Heart right ventricle (tissue), 16 donors: Measurements from ENCODE around the gene STAT5B. TPM values are rescaled to one million over a fixed set of nuclear protein-coding genes. Genes with fewer than 3 reads are reported as not detected.
A peak's percentile ranks its signal among the peaks of the same experiment; 100 is the strongest.
"Not testable (repeated sequence)": the region's sequence is repeated elsewhere in the genome, so short reads cannot be mapped to it uniquely, and the experiment has no call there.

Source experiments
- ATAC-seq, 8 donors: fragments of 200-7000 bp; cut with Tn5 transposase; one replicate each; pipeline ENCODE4 v1.9.1; 2020; ENCODE audit warnings: mild to moderate bottlenecking in 8 of 8, moderate library complexity in 8 of 8, moderate number of reproducible peaks in 1 of 8
- DNase-seq, 2 donors: peaks; one replicate each; pipeline ENCODE4 v3.0.0-alpha.2; 2020
- H3K27ac ChIP-seq, 10 donors: fragments of 200-600 bp; sonication (generic) in 2 of 10; one replicate each; pipeline versions ENCODE4 v1.5.0 to v1.8.0; 2020 to 2022; ENCODE audit warnings: mild to moderate bottlenecking in 3 of 10
- H3K27me3 ChIP-seq, 7 donors: fragments of 200-600 bp; one replicate each; pipeline ENCODE4 v1.8.0; 2021 to 2022; ENCODE audit warnings: mild to moderate bottlenecking in 2 of 7
- H3K36me3 ChIP-seq, 9 donors: fragments of 200-600 bp; sonication (generic) in 1 of 9; one replicate each; pipeline versions ENCODE4 v1.5.0 to v1.8.0; 2020 to 2022; ENCODE audit warnings: mild to moderate bottlenecking in 2 of 9
- H3K4me1 ChIP-seq, 9 donors: fragments of 200-600 bp; sonication (generic) in 1 of 9; one replicate each; pipeline versions ENCODE4 v1.5.0 to v1.8.0; 2020 to 2022; ENCODE audit warnings: mild to moderate bottlenecking in 4 of 9
- H3K4me3 ChIP-seq, 10 donors: fragments of 200-600 bp; sonication (generic) in 2 of 10; one replicate each; pipeline versions ENCODE4 v1.5.0 to v1.8.0; 2020 to 2022; ENCODE audit warnings: mild to moderate bottlenecking in 7 of 10, moderate library complexity in 2 of 10
- H3K9me3 ChIP-seq, 11 donors: fragments of 200-600 bp in 10 of 11; sonication (generic) in 2 of 11; one replicate each; pipeline versions ENCODE4 v1.5.0 to v1.8.0; 2013 to 2022; ENCODE audit warnings: mild to moderate bottlenecking in 2 of 11, control low read depth in 1 of 11, moderate library complexity in 1 of 11
- whole genome bisulfite sequencing, 2 donors: extraction: QIAGEN DNeasy Blood & Tissue Kit; methylation state at CpG; one replicate each; pipeline ENCODE4 v1.1.7; 2013; ENCODE audit warnings: inconsistent platforms in 1 of 2; 5-methylcytosine and 5-hydroxymethylcytosine counted together
- intact Hi-C, 10 donors: fragments of 100-400 bp; cut with DNase I; formaldehyde crosslinking; loops; one replicate each; pipeline versions ENCODE4 v1.11.1 to v1.14.2; 2022
- polyA plus RNA-seq, 2 donors: library from polyadenylated mRNA; stranded (reverse); fragments of 200-250 nt; gene quantifications; one replicate each; pipeline ENCODE4 v1.2.3, GENCODE V29; 2013
- total RNA-seq, 10 donors: library from RNA; stranded (reverse); fragmentation: NEBNext Ultra II Directional in 3 of 10; extraction: Animal tissue kit (Norgen Biotek cat#: 25700) in 3 of 10; gene quantifications; one replicate each; pipeline versions ENCODE4 v1.2.1 to v1.2.4, GENCODE V29; 2021 to 2023
- TF ChIP-seq, protein P1 (sequence below), 9 donors: fragments of 200-600 bp; sonication (generic) in 2 of 9; IDR thresholded peaks; one replicate each; pipeline versions ENCODE4 v1.5.0 to v1.8.0; 2021 to 2022; ENCODE audit warnings: antibody characterized with exemption in 9 of 9, mild to moderate bottlenecking in 5 of 9, moderate library complexity in 1 of 9
- donor health status: Arrhythmogenic right ventricular cardiomyopathy.
- donor health status: ischemic (EF 13 %, LVEDD 7.1; RV severe dilation, severe dysfunction).
- donor health status: healthy with polysubstance abuse.
- donor health status: DM: no; HTN: yes; CAD: no.
- donor health status: DM: no; HTN: no; CAD: no.
- donor health status: ischemic (EF 25% LVEDD 6.9; RV normal size, moderate dysfunction).
- donor health status: ischemic (EF 25% LVEDD 5.7; RV mildly dilated, moderate dysfunction).
- donor health status: healthy.
- donor health status: DM: yes; HTN: yes; CAD: no.
- donor health status: Ischemic cardiomyopathy.
- donor health status: ischemic (EF 35%, LVEDD 5.7; RV mildly dilated, moderate dysfunction).
- donor health status: nonischemic (EF 11% LVEDD 7.7; RV severe dilation, severe dysfunction).
- donor health status: DM: yes; HTN: yes; CAD: no.
- donor health status: PGD.
- donor health status: ischemic (EF 29% LVEDD 5.4; RV normal size, mild dysfunction).
- donor health status: nonischemic (EF 23%, LVEDD 6.1; RV moderate dilation, normal function).

STAT5B gene
- total and polyA plus RNA-seq, 12 donors: 14.4 to 34.7 (median 30.1) TPM

DNA sequence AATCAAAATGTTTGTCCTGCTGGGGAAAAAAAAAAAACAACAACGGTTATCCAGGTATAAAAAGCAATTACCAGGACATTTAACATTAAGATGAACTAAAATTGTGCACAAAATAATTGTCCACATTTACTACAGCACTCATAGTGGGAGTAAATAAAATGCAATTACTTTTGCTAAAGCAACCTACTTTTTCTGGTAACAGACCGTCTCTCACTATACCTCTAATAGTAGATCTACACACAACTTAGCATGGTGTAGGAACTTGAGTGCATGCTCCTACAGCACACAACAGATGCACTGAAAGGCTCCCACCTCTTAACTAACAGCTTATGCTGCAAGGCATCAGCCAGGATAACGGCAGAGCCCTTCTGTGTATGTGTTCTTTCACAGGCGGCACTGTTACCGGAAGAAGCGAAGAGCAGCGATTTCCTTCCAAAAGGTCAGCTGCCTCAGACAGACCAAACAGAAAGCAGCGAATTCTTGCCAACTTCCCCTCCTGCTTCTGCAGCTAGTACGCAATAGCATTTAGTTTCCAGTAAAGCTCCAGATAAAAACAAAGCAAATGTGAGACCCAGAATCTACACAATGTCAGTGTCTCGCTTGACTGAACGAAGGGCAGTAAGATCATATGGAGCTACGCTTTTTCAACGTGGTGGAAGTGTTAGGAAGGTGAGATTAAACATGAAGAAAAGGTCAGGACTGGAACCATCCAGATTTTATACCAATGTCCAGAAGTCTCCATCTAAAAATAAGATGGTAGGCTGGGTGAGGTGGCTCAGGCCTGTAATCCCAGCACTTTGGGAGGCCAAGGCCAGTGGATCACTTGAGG lies 27.6 kb downstream of the STAT5B start:
- TF ChIP-seq, protein P1, sequence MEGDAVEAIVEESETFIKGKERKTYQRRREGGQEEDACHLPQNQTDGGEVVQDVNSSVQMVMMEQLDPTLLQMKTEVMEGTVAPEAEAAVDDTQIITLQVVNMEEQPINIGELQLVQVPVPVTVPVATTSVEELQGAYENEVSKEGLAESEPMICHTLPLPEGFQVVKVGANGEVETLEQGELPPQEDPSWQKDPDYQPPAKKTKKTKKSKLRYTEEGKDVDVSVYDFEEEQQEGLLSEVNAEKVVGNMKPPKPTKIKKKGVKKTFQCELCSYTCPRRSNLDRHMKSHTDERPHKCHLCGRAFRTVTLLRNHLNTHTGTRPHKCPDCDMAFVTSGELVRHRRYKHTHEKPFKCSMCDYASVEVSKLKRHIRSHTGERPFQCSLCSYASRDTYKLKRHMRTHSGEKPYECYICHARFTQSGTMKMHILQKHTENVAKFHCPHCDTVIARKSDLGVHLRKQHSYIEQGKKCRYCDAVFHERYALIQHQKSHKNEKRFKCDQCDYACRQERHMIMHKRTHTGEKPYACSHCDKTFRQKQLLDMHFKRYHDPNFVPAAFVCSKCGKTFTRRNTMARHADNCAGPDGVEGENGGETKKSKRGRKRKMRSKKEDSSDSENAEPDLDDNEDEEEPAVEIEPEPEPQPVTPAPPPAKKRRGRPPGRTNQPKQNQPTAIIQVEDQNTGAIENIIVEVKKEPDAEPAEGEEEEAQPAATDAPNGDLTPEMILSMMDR (IDR thresholded peaks at IDR 0.05): peak in 3 of 9 donors; percentile 9 to 20 (median 9)
- Histone ChIP-seq H3K4me3 (peak overlapping the region in 9 of 10 donors; percentile 6 to 43 (median 39)), H3K36me3 (no peaks in the 10 kb centered on the region), H3K27me3 (no peaks in the 10 kb centered on the region), H3K27ac (peak overlapping the region; percentile 78 to 99 (median 90)), H3K4me1 (peaks cover 4 to 80% (median 41%) of the 10 kb centered on the region in 9 donors), H3K9me3 (no peaks in the 10 kb centered on the region)
- ATAC-seq (peak; percentile 93 to 98 (median 96)), DNase-seq (peak; percentile 38 to 90)
- WGBS, 2 donors: 24 to 32% methylated on average over 13 of the region's 13 CpGs
- intact Hi-C loops: no loop called here

DNA sequence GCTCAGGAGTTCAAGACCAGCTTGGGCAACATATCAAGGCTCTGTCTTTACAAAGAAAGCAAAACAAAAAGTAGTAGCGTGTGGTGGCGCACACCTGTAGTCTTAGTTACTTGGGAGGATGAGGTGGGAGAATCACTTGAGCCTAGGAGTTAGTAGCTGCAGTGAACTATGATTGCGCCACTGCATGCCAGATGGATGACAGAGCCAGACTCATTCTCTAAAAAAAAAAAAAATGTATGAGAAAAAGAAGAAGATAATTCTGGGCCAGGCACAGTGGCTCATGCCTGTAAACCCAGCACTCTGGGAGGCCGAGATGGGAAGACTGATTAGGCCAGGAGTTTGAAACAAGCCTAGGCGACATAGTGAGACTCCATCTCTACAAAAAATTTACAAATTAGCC lies 28.5 kb downstream of the STAT5B start:
- H3K4me3 ChIP-seq: peak overlapping the region in 2 of 10 donors; percentile 40 to 43
- H3K27me3 ChIP-seq: no peaks in the 10 kb centered on the region
- H3K4me1 ChIP-seq: peaks cover 4 to 77% (median 35%) of the 10 kb centered on the region in 9 donors
- WGBS, 2 donors: 96 to 99% methylated on average over 5 of the region's 5 CpGs
- peak overlapping the region in 8 of 10 donors; percentile 79 to 99 (median 92) for H3K27ac ChIP-seq
- ATAC-seq (no peak), DNase-seq (no peak)
- no peaks in the 10 kb centered on the region for H3K9me3 ChIP-seq
- TF ChIP-seq, protein P1 (IDR thresholded peaks at IDR 0.05): no peak
- no peaks in the 10 kb centered on the region for H3K36me3 ChIP-seq
- intact Hi-C loops: no loop called here

DNA sequence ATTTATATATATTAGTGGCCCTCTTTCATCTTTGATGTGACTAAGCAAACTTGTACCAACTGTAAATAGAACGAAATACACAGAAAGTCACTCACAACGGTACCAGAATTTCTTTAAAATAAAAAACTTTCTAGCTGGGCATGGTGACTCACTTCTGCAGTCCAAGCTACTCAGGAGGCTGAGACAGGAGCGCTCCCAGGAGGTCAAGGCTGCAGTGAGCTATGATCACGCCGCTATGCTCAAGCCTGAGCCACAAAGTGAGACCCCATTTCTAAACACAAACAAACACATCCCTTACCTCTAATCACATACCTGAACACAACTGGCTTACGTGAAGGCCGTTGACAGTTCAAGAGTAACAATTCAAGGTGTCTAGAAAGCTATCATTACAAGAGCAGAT lies 29.7 kb downstream of the STAT5B start:
- H3K4me3 ChIP-seq: no peak overlapping the region
- H3K27ac ChIP-seq: peak overlapping the region in 4 of 10 donors; percentile 82 to 99 (median 92)
- intact Hi-C loops: no loop called here
- whole genome bisulfite sequencing, 2 donors: 82 to 86% methylated on average over 7 of the region's 7 CpGs
- H3K4me1 ChIP-seq: peaks cover 4 to 64% (median 31%) of the 10 kb centered on the region in 9 donors
- DNase-seq (no peak), ATAC-seq (no peak)
- H3K27me3 ChIP-seq: no peaks in the 10 kb centered on the region
- TF ChIP-seq, protein P1 (IDR thresholded peaks at IDR 0.05): no peak
- no peaks in the 10 kb centered on the region for H3K36me3 ChIP-seq
- H3K9me3 ChIP-seq: no peaks in the 10 kb centered on the region

DNA sequence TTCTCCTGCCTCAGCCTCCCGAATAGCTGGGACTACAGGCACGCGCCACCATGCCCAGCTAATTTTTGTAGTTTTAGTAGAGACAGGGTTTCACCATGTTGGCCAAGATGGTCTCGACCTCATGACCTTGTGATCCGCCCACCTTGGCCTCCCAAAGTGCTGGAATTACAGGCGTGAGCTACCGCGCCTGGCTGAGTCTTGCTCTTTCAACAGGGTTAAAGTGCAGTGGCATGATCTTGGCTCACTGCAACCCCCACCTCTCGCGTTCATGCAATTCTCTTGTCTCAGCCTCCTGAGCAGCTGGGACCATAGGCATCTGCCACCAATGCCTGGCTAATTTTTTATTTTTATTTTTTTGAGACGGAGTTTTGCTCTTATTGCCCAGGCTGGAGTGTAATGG lies 31.0 kb downstream of the STAT5B start:
- 94 to 95% methylated on average over 10 to 11 of the region's 11 CpGs for WGBS, 2 donors
- H3K27me3 ChIP-seq, intact Hi-C loops, H3K4me3 ChIP-seq, ATAC-seq, DNase-seq, H3K27ac ChIP-seq, H3K36me3 ChIP-seq, H3K9me3 ChIP-seq: not testable (repeated sequence)
- peaks cover 4 to 51% (median 26%) of the 10 kb centered on the region in 9 donors for H3K4me1 ChIP-seq

DNA sequence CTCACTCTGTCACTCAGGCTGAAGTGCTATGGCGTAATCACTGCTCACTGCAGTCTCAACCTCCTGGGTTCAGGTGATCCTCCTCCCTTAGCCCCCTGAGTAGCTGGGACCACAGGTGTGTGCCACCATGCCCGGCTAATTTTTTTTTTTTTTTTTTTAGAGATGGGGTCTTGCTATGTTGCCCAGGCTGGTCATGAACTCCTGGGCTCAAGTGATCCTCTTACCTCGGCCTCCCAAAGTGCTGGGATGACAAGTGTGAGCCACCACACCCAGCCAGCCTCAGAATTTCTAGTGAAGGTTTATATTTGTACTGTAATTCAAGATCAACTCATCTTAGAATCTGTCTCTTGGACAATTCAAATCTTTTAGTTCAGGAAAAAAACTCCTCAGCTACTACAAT lies 32.1 kb downstream of the STAT5B start:
- ATAC-seq, intact Hi-C loops, H3K27me3 ChIP-seq, H3K36me3 ChIP-seq, H3K27ac ChIP-seq, H3K9me3 ChIP-seq, H3K4me3 ChIP-seq, DNase-seq: not testable (repeated sequence)
- peaks cover 3 to 40% (median 21%) of the 10 kb centered on the region in 9 donors for H3K4me1 ChIP-seq
- 95 to 99% methylated on average over 3 of the region's 3 CpGs for WGBS, 2 donors
